ENCODE data around the gene NUDT3.

The NUDT3 gene

DNA sequence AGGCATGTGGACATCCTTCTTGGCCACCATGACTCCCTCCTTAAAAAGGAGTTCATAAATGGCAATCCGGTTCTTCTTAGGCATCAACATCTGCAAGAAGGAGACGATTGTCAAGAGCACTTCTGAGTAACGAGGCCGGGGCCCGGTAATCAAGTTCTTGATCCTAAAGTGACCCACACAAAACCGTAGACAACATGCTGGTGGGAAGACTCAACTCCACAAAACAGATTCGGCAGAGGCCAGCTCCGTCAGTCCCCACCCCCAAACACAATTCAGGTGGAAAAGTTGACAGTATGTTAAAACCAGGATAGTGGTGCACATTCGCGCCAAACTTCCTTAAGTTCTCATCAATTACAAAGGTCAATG is 32.6 kb upstream of the NUDT3 start:
- H3K4me1 ChIP-seq: peaks cover 30 to 44% (median 37%) of the 10 kb centered on the region in 10 experiments
- H4K20me1 ChIP-seq: peaks cover 43 to 56% (median 53%) of the 10 kb centered on the region in 11 experiments; a peak in 21 of 22 replicates
- no peak for TF ChIP-seq Cebpa-rat (IDR thresholded peaks at IDR 0.05)
- H3K36me3 ChIP-seq: peaks cover 47 to 53% (median 49%) of the 10 kb centered on the region in 11 experiments
- peak overlapping the region; percentile 87 to 99 (median 94) for H3K27ac ChIP-seq
- peak overlapping the region; percentile 91 to 100 (median 97) for H3K9ac ChIP-seq
- peaks cover 0 to 7% (median 0%) of the 10 kb centered on the region in 11 experiments; a peak in 5 of 22 replicates for H3K9me3 ChIP-seq (replicated peaks in 1 of 11)
- no peaks in the 10 kb centered on the region for H3K27me3 ChIP-seq
- H3K4me3 ChIP-seq: peak overlapping the region; percentile 73 to 99 (median 90)
- H3K4me2 ChIP-seq: peak overlapping the region; percentile 80 to 98 (median 93)

GRCh38 chr6:34424200-34425131 is 32.0 kb upstream of the NUDT3 start:
- Histone ChIP-seq H3K27ac (peak overlapping the region in 10 of 11 experiments; percentile 87 to 99 (median 94); a peak in 21 of 22 replicates), H3K4me2 (peak overlapping the region; percentile 80 to 98 (median 93)), H3K36me3 (peaks cover 53 to 59% (median 56%) of the 10 kb centered on the region in 11 experiments), H3K9me3 (replicated peaks in 1 of 11) (peaks cover 0 to under 1% (median 0%) of the 10 kb centered on the region in 11 experiments; a peak in 1 of 22 replicates), H3K4me3 (peak overlapping the region; percentile 73 to 99 (median 90)), H4K20me1 (peaks cover 49 to 63% (median 59%) of the 10 kb centered on the region in 11 experiments; a peak in 21 of 22 replicates), H3K4me1 (peaks cover 30 to 50% (median 39%) of the 10 kb centered on the region in 10 experiments), H3K27me3 (no peaks in the 10 kb centered on the region), H3K9ac (peak overlapping the region; percentile 91 to 100 (median 97))
- no peak for TF ChIP-seq Cebpa-rat (IDR thresholded peaks at IDR 0.05)

GRCh38 chr6:34423254-34423653 is 30.8 kb upstream of the NUDT3 start:
- Histone ChIP-seq H3K4me1 (peaks cover 30 to 50% (median 39%) of the 10 kb centered on the region in 10 experiments), H3K9ac (peak overlapping the region; percentile 91 to 100 (median 97)), H4K20me1 (peaks cover 61 to 75% (median 72%) of the 10 kb centered on the region in 11 experiments; a peak in 21 of 22 replicates), H3K4me2 (peak overlapping the region; percentile 80 to 98 (median 93)), H3K9me3 (replicated peaks in 1 of 11) (no peaks in the 10 kb centered on the region), H3K27ac (peak overlapping the region in 2 of 11 experiments; percentile 0 to 90; a peak in 3 of 22 replicates), H3K27me3 (no peaks in the 10 kb centered on the region), H3K36me3 (peaks cover 65 to 71% (median 68%) of the 10 kb centered on the region in 11 experiments), H3K4me3 (peak overlapping the region in 9 of 10 experiments; percentile 80 to 99 (median 91); a peak in 15 of 20 replicates)
- TF ChIP-seq Cebpa-rat (IDR thresholded peaks at IDR 0.05): no peak

- peaks cover 72 to 95% (median 86%) of the 10 kb centered on the region in 11 experiments; a peak in 21 of 22 replicates for H4K20me1 ChIP-seq
Measured at GRCh38 chr6:34418367-34418766, 25.9 kb upstream of the NUDT3 start.

GRCh38 chr6:34416877-34417371 is 24.5 kb upstream of the NUDT3 start:
- H3K9me3 ChIP-seq (replicated peaks in 1 of 11): no peaks in the 10 kb centered on the region
- H4K20me1 ChIP-seq: peaks cover 57 to 80% (median 72%) of the 10 kb centered on the region in 11 experiments; a peak in 21 of 22 replicates
- H3K27ac ChIP-seq: no peak overlapping the region
- H3K27me3 ChIP-seq: no peaks in the 10 kb centered on the region
- H3K36me3 ChIP-seq: peaks cover 73 to 97% (median 91%) of the 10 kb centered on the region in 11 experiments
- no peak overlapping the region for H3K4me3 ChIP-seq
- no peak for TF ChIP-seq Cebpa-rat (IDR thresholded peaks at IDR 0.05)
- peaks cover 5 to 16% (median 10%) of the 10 kb centered on the region in 10 experiments; a peak in 12 of 20 replicates for H3K4me1 ChIP-seq
- peak overlapping the region in 1 of 11 experiments; percentile 6; a peak in 1 of 22 replicates for H3K9ac ChIP-seq
- H3K4me2 ChIP-seq: no peak overlapping the region

More at GRCh38 chr6:34418367-34418766, 25.9 kb upstream of the NUDT3 start:
- Histone ChIP-seq H3K4me1 (peaks cover 19 to 29% (median 24%) of the 10 kb centered on the region in 10 experiments; a peak in 19 of 20 replicates), H3K4me2 (no peak overlapping the region), H3K4me3 (no peak overlapping the region), H3K36me3 (peaks cover 76 to 97% (median 92%) of the 10 kb centered on the region in 11 experiments), H3K9ac (peak overlapping the region in 8 of 11 experiments; percentile 2 to 43 (median 30); a peak in 8 of 22 replicates), H3K27me3 (no peaks in the 10 kb centered on the region), H3K9me3 (replicated peaks in 1 of 11) (no peaks in the 10 kb centered on the region), H3K27ac (no peak overlapping the region; a peak in 1 of 22 replicates)
- no peak for TF ChIP-seq Cebpa-rat (IDR thresholded peaks at IDR 0.05)

DNA sequence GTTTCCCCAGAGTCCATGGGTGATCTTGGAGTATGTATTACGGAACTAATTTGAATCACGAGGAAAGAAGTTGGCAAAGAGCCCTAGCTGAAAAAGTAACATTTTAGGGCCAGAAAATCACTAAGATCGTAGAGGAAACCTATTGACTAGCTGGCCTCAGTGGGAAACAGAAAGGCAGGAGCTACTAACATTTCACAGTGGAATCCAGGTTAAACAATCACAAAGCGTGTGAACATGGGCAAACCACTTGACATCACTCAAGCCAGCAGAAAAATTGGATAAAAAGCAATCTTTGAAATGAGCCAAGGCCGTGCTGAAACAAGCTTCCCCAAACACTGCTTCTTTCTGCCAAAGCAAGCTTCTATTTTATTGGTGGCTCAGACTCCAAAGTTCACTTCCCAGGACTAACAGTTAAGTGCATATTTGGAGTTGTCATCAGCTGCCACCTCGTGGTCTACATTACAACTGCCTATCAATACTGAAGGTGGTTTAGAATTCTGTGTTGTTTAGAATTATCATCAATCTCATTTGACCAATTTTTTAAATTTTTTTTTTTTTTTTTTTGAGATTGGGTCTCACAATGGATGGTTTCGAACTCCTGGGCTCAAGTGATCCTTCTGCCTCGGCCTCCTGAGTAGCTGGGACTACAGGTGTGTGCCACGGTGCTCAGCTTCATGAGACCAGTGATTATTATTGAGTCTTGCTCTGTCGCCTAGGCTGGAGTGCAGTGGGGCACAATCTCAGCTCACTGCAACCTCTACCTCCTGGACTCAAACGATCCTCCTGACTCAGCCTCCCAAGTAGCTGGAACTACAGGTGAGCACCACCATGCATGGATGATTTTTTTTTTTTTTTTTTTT is 22.8 kb upstream of the NUDT3 start:
- H4K20me1 ChIP-seq: peaks cover 41 to 67% (median 55%) of the 10 kb centered on the region in 11 experiments; a peak in 21 of 22 replicates
- H3K9me3 ChIP-seq (replicated peaks in 1 of 11): no peaks in the 10 kb centered on the region
- H3K4me2 ChIP-seq: peak overlapping the region in 2 of 11 experiments; percentile 6 to 27; a peak in 1 of 22 replicates
- H3K9ac ChIP-seq: peak overlapping the region in 1 of 11 experiments; percentile 4; a peak in 1 of 22 replicates
- H3K36me3 ChIP-seq: peaks cover 60 to 97% (median 81%) of the 10 kb centered on the region in 11 experiments
- H3K4me3 ChIP-seq: no peak overlapping the region
- H3K4me1 ChIP-seq: peaks cover 0 to 10% (median 4%) of the 10 kb centered on the region in 10 experiments; a peak in 5 of 20 replicates
- TF ChIP-seq Cebpa-rat (IDR thresholded peaks at IDR 0.05): no peak
- H3K27me3 ChIP-seq: no peaks in the 10 kb centered on the region
- no peak overlapping the region for H3K27ac ChIP-seq

DNA sequence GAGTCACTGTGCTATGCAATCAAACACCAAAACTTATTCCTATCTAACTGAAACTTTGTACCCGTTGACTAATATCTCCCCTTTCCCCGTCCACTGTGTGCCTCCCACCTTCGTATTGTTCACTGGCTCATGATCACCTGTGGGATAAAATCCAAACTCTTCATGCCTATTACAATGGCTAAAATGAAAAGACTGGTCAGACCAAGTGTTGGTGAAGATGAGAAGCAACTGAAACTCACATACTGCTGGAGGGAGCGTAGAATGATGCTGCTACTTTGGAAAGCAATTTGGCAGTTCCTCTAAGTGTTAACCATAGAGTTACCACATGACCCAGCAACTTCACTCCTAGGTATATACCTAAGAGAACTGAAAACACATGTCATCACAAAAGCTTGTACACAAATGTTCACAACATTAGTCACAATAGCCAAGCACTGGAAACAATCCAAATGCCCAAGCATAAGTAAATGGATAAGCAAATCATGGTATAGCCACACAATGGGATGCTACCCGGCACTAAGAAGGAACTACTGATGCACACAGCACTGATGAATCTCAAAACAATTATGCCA is 20.3 kb upstream of the NUDT3 start:
- Histone ChIP-seq H3K4me2 (no peak overlapping the region), H3K9ac (no peak overlapping the region), H3K4me3 (no peak overlapping the region), H4K20me1 (peaks cover 18 to 43% (median 30%) of the 10 kb centered on the region in 11 experiments; a peak in 21 of 22 replicates), H3K4me1 (peaks cover 0 to 6% (median 0%) of the 10 kb centered on the region in 10 experiments; a peak in 3 of 20 replicates), H3K27me3 (no peaks in the 10 kb centered on the region), H3K36me3 (peaks cover 35 to 79% (median 56%) of the 10 kb centered on the region in 11 experiments), H3K27ac (no peak overlapping the region), H3K9me3 (replicated peaks in 1 of 11) (no peaks in the 10 kb centered on the region)
- TF ChIP-seq Cebpa-rat (IDR thresholded peaks at IDR 0.05): no peak
